GM21529 (cell line): Measurements from ENCODE around the gene RPL36A.

Experiments used
- ATAC-seq: cut with Tn5 transposase; IDR thresholded peaks from one replicate; pipeline ENCODE4 v1.9.1; 2021; ENCODE audit not compliant: unreplicated experiment

RPL36A gene

DNA sequence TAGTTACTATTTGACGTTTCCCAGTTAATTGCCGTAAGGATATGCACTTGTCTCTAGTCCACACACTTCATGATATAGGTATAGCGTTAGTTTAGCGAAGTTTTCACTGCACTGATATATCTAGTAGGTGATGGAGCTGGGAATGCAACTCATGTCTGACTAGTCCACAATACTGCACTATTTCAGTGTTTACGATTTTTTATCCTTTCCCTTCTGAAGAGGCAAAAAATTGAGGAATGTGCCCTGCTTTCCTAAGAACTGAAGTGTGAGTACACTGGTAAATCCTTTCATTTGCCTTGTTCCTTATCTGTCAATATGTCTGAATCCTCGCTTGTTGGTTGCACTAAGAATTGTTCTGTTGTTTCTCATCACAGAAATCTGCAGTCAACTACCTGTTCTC is 1.0 kb downstream of the RPL36A start:
- ATAC-seq, result no peak

DNA sequence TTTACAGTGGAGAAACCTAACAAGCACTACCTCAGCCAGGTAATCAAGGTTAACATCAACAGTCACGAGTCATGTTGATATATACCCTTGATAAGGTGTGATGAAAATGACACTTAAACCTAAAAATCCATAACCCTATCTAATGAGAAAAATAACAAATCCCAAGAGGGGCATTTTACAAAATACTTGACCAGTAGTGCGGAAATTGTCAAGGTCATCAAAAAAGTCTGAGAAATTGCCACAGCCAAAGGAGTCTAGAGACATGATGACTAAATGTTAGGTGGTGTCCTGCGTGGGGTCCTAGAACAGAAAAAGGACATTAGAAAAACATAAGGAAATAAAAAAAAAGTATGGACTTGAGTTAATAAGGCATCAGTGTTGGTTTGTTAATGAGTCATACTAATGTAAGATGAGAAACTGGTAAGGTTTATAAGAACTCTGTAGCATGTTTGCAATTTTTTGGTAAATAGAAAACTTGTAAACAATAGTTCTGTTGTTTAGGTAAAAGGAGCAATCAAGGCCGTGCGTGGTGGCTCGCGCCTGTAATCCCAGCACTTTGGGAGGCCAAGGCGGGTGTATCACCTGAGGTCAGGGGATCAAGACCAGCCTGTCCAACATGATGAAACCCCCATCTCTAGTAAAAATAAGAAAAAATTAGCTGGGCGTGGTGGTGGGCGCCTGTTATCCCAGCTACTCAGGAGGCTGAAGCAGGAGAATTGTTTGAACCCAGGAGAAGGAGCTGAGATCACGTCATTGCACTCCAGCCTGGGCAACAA is 2.9 kb downstream of the RPL36A start:
- ATAC-seq, result no peak

DNA sequence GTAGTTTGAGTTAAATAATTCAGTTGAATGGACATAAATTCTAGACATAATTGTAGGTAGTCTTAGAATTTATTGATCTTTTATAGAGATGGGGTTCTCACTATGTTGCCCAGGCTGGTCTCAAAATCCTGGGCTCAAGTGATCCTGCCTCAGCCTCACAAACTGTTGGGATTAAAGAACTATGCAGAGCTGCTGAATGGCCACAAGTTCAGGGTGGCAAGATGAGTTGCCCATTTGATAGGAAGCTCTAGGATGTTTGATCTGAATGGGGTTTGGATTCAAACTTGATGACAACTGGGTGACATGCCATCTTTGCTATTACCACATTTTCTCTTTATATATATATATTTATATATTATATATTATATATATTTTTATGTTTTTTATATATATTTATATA is 3.6 kb downstream of the RPL36A start:
- no peak for ATAC-seq

DNA sequence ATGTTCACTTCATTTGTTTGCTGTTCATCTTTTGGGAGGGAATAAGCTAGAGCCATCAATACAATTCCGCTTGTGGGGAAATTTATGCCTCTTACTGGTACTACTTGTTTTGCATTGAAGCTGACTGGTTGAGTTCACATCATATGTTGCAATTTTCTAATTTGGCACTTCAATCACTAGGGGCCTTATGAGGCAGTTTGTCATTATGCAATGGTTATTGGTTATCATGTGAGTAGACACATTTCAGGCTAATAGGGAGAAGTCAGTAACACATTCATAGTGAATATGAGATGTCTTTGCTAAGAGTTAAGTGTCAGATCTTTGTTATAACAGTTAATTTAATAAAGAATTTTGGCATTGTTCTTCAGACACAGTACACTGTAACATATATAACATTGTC is 5.0 kb downstream of the RPL36A start:
- no peak for ATAC-seq

DNA sequence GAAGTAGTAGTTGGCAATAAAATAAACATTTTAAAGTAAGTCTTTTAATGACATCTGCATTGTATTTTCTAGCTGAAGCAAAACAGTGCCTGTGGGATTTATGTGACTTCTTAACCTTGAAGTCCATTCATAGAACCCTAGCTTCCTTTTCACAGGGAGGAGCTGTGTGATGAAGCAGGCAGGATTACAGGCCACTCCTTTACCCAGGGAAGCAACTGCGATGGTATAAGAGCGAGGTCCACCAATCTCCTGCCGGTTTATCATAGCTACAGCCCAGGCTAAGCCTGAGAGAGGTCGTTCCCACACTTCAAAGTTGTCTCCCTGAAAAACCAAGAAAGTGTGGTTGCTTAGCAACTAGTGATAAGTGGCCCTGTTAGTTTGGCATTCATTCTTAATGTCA is 7.0 kb downstream of the RPL36A start:
- no peak for ATAC-seq

DNA sequence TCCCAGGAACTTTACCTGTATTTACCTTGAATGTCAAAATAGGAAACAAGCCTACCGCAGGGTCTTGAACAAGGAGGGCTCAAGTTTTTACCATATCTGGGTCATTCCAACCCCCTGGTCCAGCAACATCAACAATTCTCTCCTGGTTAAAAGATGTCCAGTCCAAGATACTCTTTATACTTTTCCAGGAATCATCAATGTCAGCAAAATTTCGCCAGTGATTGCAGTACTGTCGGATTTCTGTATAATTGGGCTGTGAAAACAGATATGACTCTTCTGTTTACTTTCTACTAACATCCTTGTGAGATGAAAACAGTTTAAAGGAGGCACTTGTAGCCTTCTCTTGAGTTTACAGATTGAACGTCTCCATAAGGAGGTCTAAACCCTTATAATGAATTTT is 7.9 kb downstream of the RPL36A start:
- no peak for ATAC-seq

DNA sequence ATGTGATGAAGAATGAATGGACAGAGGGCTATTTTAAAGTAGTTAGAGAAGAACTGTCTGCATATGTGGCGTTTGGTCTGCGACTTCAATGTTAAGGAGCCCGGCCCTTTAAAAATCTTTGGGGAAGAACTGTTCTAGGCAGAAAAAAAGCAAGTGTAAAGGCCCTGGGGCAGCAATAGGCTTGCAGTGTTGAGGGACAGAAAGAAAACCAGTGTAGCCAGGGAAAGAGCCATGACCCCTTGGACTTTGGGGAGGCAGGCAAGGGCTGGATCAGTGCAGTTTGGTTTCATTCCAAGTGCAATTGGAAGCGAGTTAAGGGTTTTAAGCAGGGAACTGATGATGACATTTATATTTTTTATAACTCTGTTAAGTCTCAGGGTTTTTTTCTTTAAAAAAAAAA is 9.0 kb downstream of the RPL36A start:
- no peak for ATAC-seq

DNA sequence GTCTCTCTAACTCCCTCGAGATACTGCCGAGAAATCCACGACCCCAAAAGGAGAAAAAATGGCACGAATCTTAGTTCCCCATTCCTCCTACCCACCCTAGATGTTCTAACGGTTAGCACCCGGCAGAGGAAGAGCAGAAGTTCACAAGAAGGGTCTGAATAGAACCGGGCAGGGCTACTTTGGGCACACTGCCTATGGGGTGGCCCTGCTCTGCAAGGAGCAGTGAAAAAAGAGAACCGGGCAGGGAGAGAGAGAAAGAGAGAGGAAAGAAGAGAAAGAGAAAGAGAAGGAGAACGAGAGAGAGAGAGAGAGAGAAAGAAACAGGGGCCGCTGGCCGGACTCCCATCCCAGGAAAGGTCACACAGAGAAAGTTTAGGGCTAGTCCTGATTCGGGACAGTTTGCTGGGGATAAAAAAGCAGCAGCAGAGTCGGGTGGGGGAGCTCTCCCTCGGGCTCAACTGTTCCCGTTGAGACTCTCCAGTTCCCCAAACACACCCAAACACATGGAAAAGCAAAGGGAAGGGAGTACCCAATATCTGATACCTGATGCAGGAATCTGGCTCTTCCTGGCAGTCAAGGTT is 16.4 kb downstream of the RPL36A start:
- no peak for ATAC-seq

DNA sequence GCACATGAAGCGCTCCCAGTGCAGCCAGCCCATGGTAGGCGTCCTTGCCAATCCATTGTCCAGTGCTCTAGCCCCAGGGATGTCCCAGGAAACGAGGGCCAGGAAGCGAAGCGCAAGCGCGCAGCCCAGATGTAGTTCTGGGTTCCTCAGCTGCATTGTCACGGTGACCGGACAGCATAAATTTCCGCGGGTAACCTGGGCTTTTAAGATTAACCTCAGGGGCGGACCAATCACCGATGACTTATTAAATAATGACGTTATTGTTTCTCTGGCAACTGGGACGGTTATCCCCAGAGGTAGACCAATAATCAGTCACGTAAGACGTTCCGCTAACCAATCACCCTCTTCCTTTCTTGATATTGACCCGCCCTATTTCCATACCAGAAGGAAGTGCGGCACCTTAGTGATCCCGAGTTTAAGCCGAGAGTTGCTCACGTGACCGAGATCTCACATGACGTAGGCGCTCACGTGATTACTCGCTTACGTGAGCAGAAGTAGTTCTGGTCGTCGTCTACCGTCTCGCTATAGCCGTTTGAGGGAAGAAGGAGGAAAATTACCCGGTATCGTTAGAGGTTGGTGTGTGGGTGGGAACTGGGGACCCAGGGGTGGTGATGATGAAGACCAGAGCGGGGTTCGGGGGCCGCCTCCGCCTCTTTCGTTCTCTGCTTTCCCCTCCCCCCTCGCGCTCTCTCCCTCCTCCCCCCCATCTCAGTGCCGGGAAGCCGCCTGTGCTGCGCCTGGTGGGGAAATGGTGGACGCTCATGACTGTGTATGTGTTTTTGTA is 17.1 kb downstream of the RPL36A start, which contains the start of the genes GLA and HNRNPH2:
Gene GLA (minus strand): TSS at position 178 of the 784 bp plus-strand sequence. CDS start 22 bp downstream, at position 156.
Gene HNRNPH2 (plus strand): TSS at position 475 of the 784 bp plus-strand sequence. CDS start 3,767 bp downstream, outside the sequence.
- peak; percentile 93 for ATAC-seq

DNA sequence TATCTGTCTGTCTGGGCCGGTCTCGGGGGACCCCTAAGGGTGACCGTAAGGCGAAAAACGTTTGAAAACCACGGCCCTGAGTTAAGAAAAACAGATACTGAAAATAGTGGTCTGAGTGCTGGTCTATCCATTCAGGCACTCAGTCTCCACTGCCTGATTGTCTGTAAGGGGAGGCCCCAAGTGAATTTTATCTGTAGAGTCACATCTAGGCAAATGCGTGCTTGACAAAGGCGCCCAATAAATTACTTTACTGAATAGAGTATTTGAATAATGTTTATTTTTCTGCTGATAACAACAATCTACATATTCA is 17.7 kb downstream of the RPL36A start:
- ATAC-seq, result no peak

DNA sequence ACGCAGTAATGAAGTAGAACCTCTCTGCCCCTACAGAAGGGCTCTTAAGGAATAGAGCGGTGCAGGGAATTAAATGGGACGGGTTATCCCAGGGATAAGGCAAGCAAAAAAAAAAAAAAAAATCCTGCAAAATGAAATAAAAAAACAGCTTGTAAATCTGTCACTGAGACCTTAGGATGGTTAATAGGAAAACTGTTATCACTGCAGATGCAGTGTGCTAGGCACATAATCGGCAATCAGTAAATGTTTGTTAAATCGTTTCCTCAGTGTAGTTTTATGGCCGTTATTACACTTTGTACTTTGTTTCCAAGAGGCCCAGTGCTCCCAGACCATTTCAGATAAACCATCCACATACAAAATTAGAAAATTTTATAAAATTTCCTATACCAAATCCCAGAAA is 18.2 kb downstream of the RPL36A start:
- no peak for ATAC-seq

DNA sequence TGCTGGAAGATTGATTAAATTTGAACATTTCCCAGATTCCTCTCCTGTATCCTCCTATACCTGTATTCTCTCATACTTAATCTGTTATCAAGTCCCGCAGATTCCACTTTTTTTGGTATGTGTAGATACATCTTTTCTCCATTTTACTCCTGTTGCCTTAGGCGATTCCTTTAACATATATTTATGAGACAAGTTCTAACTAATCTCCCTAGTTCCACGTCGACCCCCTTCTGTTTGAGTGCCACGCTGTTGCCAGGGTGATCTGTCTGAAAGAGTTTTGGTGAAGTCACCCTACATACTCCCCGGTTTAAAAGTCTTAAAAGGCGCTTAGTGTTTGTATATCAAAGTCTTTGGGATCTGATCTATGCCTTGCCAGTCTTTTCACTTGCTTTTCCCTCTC is 19.6 kb downstream of the RPL36A start:
- no peak for ATAC-seq

DNA sequence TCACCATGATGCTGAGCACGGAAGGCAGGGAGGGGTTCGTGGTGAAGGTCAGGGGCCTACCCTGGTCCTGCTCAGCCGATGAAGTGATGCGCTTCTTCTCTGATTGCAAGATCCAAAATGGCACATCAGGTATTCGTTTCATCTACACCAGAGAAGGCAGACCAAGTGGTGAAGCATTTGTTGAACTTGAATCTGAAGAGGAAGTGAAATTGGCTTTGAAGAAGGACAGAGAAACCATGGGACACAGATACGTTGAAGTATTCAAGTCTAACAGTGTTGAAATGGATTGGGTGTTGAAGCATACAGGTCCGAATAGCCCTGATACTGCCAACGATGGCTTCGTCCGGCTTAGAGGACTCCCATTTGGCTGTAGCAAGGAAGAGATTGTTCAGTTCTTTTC is 21.2 kb downstream of the RPL36A start:
- no peak for ATAC-seq

DNA sequence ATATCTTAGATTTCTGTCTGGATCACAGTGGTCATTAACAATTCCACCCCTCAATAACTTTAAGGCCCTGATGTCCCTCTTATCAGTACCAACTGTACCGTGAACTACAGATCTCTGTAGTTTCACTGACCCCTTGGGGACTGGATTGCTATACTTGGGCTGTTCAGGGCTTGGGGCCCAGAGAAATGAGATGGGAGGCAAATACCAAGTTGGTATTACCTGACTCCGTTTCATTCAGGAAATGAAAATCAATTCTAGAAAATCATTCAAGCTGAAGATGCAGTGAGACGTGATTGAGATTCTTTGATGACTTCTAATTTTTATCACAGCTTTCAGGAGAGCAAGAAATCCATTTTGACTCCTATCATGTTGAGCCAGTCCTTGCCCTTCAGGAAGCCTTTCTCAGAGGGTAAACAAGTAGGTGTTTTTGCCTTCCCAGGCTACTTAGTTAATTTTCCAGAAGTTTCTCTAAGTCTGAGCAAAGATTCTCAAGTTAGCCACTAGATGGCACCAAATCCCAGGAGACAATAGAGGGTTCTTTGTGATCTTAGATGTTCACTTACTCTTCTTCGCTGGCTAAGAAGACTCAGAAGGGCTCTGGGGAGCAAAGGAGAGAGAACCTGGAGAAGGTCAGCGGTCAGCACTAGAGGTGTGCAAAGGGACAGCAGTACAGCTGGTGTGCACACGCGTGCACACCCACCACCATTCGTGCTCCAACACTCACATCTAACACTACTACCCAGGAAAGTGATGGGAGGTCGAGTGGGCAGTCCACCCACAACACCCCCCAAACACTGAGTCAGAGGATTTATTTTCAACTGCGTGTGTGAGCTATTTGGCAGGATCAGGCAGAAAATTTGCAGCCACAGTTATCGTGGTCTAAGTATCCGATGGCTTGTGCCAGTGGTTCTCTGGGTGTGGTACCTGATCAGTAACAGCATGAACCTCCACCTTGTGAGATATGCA is 24.7 kb downstream of the RPL36A start:
- ATAC-seq, result peak; percentile 61

DNA sequence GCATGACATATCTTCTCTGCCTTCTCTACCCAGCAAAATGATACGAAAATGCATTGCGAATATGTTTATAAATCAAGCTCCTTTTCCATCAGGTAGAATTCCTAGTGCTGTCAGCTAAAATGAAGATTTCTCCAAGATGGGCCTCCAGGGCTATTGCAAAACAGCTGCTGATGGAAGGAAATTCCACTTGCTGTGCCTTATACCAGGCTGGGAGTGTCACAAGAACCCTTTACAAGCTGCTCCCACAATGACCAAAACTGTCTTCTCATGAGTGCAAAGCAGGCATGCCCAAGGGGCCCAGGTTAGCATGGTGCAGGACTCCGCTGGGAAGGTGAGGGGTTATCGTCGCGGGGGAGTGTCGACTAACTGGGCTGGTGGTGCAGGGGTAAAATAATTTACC is 25.9 kb downstream of the RPL36A start:
- no peak for ATAC-seq

DNA sequence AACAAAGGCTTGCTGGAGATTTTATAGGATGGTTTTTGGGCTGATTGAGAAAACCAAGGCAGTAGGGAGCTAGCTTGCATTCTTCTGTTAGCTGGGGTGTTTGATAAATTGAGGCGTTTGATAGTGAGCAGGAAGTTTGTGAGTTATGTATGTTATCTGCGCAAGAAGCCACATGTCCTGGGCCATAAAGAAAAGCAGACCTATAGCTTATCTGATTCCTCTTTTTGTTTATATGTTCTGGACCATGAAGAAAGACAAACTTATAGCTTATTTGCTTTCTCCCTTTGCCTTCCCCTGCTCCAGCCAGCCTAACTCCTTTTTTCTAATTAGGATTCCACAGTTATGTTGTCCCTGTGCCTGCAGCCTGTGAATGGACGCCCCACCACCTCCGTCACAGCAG is 26.4 kb downstream of the RPL36A start:
- ATAC-seq, result no peak

DNA sequence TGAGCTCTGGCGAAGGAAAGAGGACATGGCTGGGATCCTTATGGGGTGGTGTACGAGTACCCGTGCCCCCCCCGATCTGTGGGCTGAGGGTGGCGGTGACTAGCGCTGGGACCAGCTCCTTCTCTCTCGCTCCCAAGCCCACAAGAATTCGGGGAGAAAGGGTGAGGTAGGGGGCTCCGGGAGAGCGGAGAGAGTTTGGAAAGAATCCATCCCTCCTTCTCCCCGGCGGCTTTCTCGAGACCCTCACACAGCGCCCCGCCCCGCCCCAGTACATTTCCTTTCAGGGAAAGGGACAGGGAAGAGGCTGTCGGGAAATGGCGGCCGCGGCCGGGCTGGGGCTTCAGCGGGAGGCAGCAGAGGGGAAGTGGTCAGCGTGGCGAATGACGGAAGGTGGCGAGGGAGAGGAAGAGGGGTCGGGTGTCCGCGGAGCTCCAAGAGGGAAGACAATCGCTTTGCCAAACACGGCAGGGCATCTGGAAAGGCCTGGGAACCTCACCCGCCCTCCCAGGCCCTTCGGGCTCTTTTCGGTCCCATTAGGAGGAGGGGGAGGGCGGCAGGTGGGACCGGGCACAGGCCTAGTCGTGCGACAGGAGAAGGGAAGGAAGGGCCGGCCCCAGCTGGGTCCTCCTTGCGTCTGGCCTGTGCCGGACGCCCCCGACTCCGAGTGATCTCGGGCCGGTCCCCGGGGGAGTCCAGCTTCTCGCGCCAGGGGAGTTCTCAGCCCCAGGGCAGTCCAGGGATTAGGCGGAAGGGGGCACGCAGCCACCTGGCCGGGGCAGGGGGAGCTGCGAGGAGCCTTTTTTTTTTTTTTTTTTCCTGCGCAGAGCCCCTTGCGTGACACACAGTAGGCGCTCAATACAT is 27.4 kb downstream of the RPL36A start:
- peak; percentile 47 for ATAC-seq

DNA sequence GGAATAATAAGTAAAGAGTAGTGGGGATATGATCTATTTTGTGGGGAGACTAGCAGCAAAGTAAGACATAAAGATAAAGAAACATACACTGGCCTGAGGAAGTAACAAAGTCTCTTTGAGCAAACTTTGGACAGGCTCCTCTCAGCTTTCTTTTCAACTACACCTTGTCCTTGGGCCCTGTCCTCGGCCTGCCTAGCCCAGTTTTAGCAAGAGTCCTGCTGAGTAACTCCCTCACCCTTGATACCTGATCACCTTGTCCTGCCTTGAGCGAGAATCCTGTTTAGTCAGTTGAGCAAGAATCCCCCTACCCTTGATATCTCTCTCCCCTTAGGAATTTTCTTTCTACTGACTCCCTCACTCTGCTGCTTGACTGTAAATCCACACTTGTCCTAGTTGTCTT is 28.7 kb downstream of the RPL36A start:
- ATAC-seq, result no peak

DNA sequence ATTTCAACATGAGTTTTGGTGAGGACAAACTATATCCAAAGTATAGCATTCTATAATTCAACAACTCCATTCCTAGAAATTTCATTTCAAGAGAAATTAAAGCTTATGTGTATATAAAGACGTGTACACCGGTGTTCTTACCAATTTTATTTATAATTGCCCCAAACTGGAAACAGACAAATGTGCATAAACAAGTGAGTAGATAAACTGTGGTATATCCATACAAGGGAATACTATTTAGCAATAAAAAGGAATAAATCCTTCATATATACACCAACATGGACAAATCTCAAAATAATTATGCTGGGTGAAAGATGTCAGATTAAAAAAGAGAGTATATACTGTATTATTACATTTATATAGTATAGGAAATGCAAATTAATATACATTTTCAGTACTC is 37.1 kb downstream of the RPL36A start:
- ATAC-seq, result no peak

DNA sequence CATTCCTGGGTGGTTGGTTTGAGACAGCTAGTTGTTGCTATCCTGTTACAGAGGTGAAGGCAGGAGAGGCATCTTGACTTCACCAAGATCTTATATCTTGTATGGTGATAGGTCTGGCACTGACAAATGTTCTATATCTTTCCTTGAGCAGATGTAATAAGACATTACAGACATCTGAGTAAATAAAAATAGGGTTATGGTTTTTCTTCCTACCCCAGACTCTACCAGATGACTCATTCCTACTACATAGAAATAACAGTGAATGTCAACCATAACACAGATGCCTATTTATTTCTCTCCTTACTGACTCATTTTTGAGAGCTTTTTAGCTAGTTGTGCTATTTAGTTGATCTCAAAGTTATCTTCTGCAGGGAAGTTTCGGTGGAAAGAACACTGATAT is 39.1 kb downstream of the RPL36A start:
- ATAC-seq, result peak; percentile 57
